Dedifferentiated amniotic fluid mesenchymal stem cell (primary cell): Measurements from ENCODE around the gene TPO.
"Not testable (repeated sequence)": the region's sequence is repeated elsewhere in the genome, so short reads cannot be mapped to it uniquely, and the experiment has no call there.

Experiments
- DNase-seq: peaks from one replicate; pipeline ENCODE4 v3.0.0-alpha.2; 2016; ENCODE audit errors: extremely low spot score

The TPO gene

GRCh38 chr2:1502891-1503304 is 89.6 kb downstream of the TPO start:
- no peak for DNase-seq

GRCh38 chr2:1503471-1504310 is 90.4 kb downstream of the TPO start:
- no peak for DNase-seq

DNA sequence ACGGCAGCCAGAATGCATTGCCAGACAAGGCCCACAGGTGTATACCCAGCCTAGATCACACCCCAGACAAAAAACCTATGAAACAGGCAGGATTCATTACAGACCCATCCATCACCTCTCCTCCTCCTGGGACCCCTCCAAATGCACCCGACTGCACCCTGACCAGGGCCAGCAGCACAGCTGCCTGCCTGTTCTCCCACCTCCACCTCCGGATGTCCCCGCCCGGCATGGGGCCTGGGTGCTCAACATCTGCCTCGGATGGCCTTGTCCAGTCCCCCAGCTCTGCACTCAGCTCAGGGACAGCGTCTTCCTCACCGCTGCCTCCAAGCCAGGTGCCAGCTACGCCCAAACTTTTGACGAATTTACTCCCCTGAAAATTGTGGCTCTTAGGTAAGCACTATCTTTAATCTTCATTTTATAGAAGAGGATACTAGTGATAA is 91.1 kb downstream of the TPO start:
- DNase-seq: no peak

DNA sequence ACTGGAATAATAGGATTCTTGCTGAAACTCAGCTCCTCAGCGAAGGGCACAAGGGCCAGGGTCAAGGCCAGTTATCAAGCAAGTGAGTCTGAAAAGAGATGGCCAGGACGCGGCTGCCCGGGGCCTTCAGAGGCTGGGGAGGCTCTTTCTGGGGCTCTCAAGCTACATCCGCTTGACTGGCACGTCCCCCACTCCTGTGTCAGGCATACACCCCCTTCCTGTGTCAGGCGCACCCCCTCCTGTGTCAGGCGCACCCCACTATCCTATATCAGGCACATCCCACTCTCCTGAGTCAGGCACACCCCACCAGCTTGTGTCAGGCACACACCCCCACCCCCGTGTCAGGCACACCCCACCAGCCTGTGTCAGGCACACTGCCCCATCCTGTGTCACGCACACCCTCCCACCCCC is 91.8 kb downstream of the TPO start:
- no peak for DNase-seq

GRCh38 chr2:1509271-1510065 is 96.2 kb downstream of the TPO start:
- DNase-seq: no peak

- no peak for DNase-seq
Measured at GRCh38 chr2:1510176-1510575, 96.9 kb downstream of the TPO start.

DNA sequence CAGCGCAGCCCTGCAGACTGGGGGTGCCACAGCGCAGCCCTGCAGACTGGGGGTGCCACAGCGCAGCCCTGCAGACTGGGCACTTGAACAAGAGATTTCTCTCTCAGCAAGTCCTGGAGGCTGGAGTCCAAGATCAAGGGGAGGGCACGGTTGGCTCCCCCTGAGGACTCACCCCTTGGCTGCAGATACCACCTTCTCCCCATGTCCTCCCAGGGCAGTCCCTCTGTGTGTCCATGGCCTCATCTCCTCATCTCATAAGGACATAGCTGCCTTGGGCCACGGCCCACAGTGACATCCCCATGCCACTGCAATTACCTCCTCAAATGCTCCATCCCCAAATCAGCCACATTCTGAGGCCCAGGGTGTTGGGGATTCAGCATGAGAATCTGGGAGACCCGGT is 98.2 kb downstream of the TPO start:
- no peak for DNase-seq

DNA sequence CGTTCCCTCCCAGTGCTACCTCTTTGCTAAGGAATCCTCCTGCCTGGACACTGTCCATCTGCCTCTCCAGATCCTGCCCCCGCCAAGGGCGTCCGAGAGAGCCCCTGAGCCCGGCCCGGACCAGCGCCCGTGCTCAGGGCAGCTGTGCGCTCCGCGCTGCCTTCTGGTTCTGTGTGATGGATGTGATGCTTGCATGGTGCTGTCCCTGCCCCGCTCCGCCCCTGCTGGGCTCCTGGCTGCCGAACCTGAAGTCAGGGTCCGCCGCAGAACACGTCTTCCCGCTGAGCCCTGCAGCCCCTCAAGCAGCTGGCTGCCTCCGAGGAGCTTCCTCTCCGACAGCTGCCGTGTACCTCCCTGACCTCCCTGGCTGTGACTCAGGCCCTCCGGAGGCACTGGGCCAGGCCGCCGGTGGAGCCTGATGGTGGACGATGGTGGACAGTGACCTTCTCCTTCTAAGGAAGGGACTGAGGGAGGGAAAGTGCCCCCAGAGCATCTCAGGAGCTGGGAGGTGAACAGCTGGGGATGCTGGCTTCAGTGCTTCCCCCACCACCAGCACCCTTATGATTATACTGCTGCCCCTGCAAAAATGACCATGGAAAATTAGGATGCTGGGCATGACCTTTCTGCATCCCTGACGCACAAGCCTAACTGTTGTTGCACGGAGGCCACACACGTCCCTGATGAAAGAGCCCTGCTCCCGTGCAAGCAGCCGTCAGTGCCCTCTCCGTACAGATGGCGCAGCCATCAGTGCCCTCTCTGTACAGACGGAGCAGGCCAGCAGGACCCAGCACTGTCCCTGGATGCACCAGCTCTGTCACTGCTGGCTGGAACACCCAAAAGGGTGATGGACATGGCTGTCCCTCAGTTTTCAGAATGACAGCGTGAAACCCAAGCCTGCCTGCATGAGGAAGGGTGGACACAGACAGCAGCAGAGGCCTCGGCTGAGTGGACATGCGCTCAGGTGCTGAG is 99.3 kb downstream of the TPO start:
- no peak for DNase-seq

DNA sequence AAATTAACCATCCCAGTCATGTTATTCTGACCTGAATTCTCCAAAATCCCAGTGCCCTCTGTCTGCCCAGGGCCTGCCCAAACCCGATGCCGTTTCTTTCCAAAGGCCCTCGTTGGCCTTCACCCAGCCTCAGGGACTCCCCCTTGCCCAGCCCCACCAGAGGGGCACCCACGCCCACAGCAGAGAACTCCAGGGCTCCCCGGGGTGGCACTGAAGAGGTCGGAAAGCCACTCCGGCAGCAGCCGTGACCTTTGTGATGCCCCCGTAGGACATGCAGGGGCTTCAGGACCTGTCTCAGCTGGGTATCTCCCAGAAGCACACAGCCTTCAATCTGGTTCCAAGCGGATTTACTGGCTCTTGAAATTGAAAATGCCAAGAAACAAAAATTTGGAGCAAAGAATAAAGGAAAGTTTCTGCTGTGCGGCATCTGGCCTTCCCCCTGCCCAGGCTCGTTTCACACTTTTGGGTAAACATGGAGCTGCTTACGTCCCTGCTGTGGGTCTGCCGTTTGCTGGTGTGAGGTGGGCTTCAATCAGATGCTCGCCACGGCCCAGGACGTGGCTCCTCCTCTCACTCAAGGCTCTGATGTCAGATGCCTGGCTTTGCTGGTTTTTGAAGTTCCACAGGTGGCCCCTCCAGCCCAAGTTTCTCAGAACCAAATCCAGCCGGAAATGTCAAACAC is 101.3 kb downstream of the TPO start:
- no peak for DNase-seq

- no peak for DNase-seq
Measured at GRCh38 chr2:1515073-1515430, 101.8 kb downstream of the TPO start.

GRCh38 chr2:1515986-1516797 is 102.9 kb downstream of the TPO start:
- DNase-seq: no peak

DNA sequence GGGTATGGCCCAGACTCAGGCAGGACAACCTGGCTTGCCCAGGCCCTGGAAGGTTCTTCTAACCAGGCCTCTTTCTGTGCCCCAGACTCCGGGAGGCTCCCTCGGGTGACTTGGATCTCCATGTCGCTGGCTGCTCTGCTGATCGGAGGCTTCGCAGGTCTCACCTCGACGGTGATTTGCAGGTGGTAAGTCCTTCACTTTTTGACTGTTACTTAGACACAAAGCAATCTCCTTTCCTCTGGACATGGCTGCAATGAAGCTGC is 103.5 kb downstream of the TPO start:
- DNase-seq: no peak

- DNase-seq: not testable (repeated sequence)
Measured at GRCh38 chr2:1517291-1517690, 104.0 kb downstream of the TPO start.

DNA sequence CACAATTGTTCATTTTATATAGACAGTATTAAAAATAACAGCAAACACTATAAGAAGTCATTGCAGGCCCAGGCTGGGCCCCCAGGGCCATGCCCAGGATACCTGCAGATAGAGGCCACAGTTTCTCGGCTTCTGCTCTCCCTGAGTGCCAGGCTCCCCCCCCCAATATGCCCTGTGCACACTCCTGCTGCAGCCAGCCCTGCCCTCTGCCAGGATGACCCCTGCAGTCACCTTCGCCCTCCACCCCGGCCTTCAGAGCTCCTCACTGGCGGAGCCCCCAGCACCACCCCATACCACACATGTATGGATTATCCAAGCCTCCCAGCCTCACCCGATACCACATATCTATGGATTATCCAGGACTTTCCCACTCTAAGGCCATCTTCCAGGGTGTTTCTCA is 104.5 kb downstream of the TPO start:
- no peak for DNase-seq

DNA sequence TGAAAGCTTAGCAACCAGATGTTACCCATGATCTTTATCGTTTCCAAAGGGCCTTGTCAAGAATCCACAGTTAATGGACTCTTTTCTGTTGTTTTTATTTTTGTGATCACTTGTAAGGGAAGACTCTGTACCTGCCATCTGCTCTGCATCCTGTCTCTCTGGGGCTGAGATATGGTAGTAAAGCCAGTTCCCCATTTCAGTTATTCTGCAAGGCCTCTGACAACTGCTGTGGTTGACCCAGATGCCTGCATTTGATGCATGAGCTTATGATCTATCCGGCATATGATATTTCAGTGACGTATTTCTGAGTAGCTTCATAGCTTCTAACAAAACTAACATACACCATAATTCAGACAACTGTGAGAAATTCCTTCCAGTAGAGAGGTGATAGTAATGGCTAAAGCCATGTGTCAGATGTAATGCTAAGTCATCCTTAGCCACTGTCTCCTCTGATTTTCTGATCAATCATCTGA is 105.1 kb downstream of the TPO start:
- no peak for DNase-seq

- DNase-seq: no peak
Measured at GRCh38 chr2:1518867-1519530, 105.7 kb downstream of the TPO start.

DNA sequence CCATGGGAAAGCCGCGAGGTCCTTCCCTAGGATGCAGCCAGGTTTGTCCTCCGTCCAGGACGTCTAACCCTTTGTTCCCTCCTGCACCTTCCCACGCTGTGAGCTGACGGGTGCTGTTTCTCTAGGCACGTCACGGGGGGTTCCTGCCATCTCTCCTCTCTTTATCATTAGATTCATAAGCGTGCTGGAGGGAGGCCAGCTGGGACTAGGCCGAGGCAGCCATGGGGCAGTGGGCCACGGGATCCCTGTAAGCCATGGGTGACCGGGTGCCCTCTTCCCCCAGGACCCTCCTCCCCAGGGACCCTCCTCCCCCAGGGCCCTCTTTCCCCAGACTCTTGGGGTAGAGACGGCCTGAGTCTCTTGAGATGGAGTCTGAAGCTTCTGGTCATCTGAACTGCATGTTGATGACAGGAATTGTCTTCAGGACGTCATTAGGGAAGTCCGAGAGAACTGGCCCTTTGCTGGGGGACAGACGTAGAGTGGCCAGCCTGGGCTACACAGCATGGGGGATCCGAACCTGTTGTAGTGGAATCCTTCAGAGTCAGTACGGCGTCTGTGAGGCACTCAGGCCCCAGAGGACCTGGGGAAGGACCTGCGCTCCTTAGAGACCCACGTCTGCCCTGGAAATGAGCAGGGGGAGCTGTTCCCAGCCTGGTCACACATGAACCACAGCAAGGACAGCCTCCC is 108.1 kb downstream of the TPO start:
- no peak for DNase-seq

- no peak for DNase-seq
Measured at GRCh38 chr2:1521878-1522830, 108.9 kb downstream of the TPO start.
